Peyer's patch (tissue), 4 donors: ENCODE data around the gene TMEM165. TPM values are rescaled to one million over a fixed set of nuclear protein-coding genes. Genes with fewer than 3 reads are reported as not detected.
"Not testable (repeated sequence)": the region's sequence is repeated elsewhere in the genome, so short reads cannot be mapped to it uniquely, and the experiment has no call there.

Experiments
- DNase-seq, 3 donors: peaks; one replicate each; pipeline ENCODE4 v3.0.0-alpha.2; 2017 to 2019
- H3K27ac ChIP-seq, 4 donors: fragments of 200-600 bp; sonication (generic); one replicate each; pipeline ENCODE4 v1.5.1; 2016 to 2019
- H3K27me3 ChIP-seq, 2 donors: fragments of 200-600 bp; sonication (generic); one replicate each; pipeline ENCODE4 v1.5.1; 2019
- H3K36me3 ChIP-seq, 3 donors: fragments of 200-600 bp; sonication (generic); one replicate each; pipeline ENCODE4 v1.5.1; 2016 to 2019
- H3K4me1 ChIP-seq, 4 donors: fragments of 200-600 bp; sonication (generic); one replicate each; pipeline ENCODE4 v1.5.1; 2016 to 2019
- H3K4me3 ChIP-seq, 4 donors: fragments of 200-600 bp; sonication (generic); 1 replicate in 3 of 4; 2 replicates in 1 of 4; pipeline ENCODE4 v1.5.1; 2016 to 2019; ENCODE audit warnings: mild to moderate bottlenecking in 1 of 4
- H3K9me3 ChIP-seq, 4 donors: fragments of 200-600 bp; sonication (generic); one replicate each; pipeline ENCODE4 v1.5.1; 2016 to 2019; ENCODE audit warnings: mild to moderate bottlenecking in 1 of 4
- CTCF ChIP-seq, 6 experiments: fragments of 450-650 bp in 4 of 6; fragments of 200-600 bp in 2 of 6; sonication (generic) in 1 of 6; IDR thresholded peaks; one replicate each; pipeline ENCODE4 v1.5.1; 2017 to 2019; ENCODE audit warnings: antibody characterized with exemption in 6 of 6, mild to moderate bottlenecking in 3 of 6, moderate library complexity in 1 of 6
- POLR2A ChIP-seq, 2 donors: fragments of 450-650 bp; IDR thresholded peaks; one replicate each; pipeline ENCODE4 v1.5.1; 2017; ENCODE audit warnings: antibody characterized with exemption in 2 of 2, mild to moderate bottlenecking in 2 of 2, moderate library complexity in 2 of 2
- total RNA-seq, 4 donors: library from RNA; depleted of rRNA; stranded (reverse); fragments of >200 nt; gene quantifications; one replicate each; pipeline ENCODE4 v1.1.0, GENCODE V29; 2016

TMEM165 gene
- 100 to 1,000 TPM in 1 of 4 donors, 10 to 100 TPM in 3; 78.2 to 105 (median 91.4) TPM for total RNA-seq

GRCh38 chr4:55395529-55396307 is at the start of gene TMEM165:
Gene TMEM165 (plus strand): TSS chr4:55395957. CDS start chr4:55396190, 233 bp downstream.
- Histone ChIP-seq H3K4me1 (peaks cover 0 to 35% (median 12%) of the 10 kb centered on the region in 4 donors), H3K27me3 (no peaks in the 10 kb centered on the region), H3K27ac (peak within 1 kb of the TSS; percentile 96 to 100 (median 98)), H3K36me3 (no peaks in the 10 kb centered on the region), H3K9me3 (no peaks in the 10 kb centered on the region), H3K4me3 (peak within 1 kb of the TSS; percentile 77 to 91 (median 84))
- TF ChIP-seq POLR2A (IDR thresholded peaks at IDR 0.05), result peak; percentile 95 to 97
- TF ChIP-seq CTCF (IDR thresholded peaks at IDR 0.05), result no peak
- DNase-seq, result peak; percentile 93 to 98 (median 97)

GRCh38 chr4:55345980-55346850 is 49.5 kb upstream of the TMEM165 start, which contains the start of gene SRD5A3:
Gene SRD5A3 (plus strand): TSS chr4:55346242. CDS start chr4:55346337, 95 bp downstream.
- peaks cover 0 to 11% (median 0%) of the 10 kb centered on the region in 4 donors for H3K4me1 ChIP-seq
- TF ChIP-seq CTCF (IDR thresholded peaks at IDR 0.05) (peak; percentile 74 to 96 (median 94)), POLR2A (IDR thresholded peaks at IDR 0.05) (peak in 1 of 2 donors; percentile 30)
- peak within 1 kb of the TSS; percentile 84 to 94 (median 89) for H3K27ac ChIP-seq
- no peaks in the 10 kb centered on the region for H3K36me3 ChIP-seq
- peak within 1 kb of the TSS; percentile 61 to 83 (median 69) for H3K4me3 ChIP-seq
- DNase-seq, result peak; percentile 82 to 93 (median 92)
- H3K27me3 ChIP-seq, result no peaks in the 10 kb centered on the region
- H3K9me3 ChIP-seq, result no peaks in the 10 kb centered on the region

- Histone ChIP-seq H3K4me1 (peaks cover 0 to 11% (median 0%) of the 10 kb centered on the region in 4 donors), H3K27ac (peak overlapping the region; percentile 84 to 94 (median 89)), H3K36me3 (no peaks in the 10 kb centered on the region), H3K27me3 (no peaks in the 10 kb centered on the region), H3K9me3 (no peaks in the 10 kb centered on the region), H3K4me3 (peak overlapping the region; percentile 61 to 83 (median 69))
- DNase-seq, result no peak
- TF ChIP-seq POLR2A (IDR thresholded peaks at IDR 0.05), result no peak
- TF ChIP-seq CTCF (IDR thresholded peaks at IDR 0.05), result no peak
These were observed 48.9 kb upstream of the TMEM165 start for GRCh38 chr4:55346851-55347255.

GRCh38 chr4:55347610-55348228 is 48.0 kb upstream of the TMEM165 start:
- no peaks in the 10 kb centered on the region for H3K27me3 ChIP-seq
- H3K27ac ChIP-seq, result no peak overlapping the region
- no peaks in the 10 kb centered on the region for H3K9me3 ChIP-seq
- no peaks in the 10 kb centered on the region for H3K36me3 ChIP-seq
- no peak overlapping the region for H3K4me3 ChIP-seq
- no peak for DNase-seq
- peaks cover 0 to 11% (median 0%) of the 10 kb centered on the region in 4 donors for H3K4me1 ChIP-seq
- TF ChIP-seq POLR2A (IDR thresholded peaks at IDR 0.05) (no peak), CTCF (IDR thresholded peaks at IDR 0.05) (no peak)

GRCh38 chr4:55348466-55348865 is 47.3 kb upstream of the TMEM165 start:
- H3K9me3 ChIP-seq, result no peaks in the 10 kb centered on the region
- H3K36me3 ChIP-seq, result no peaks in the 10 kb centered on the region
- H3K4me1 ChIP-seq, result peaks cover 0 to 11% (median 0%) of the 10 kb centered on the region in 4 donors
- TF ChIP-seq POLR2A (IDR thresholded peaks at IDR 0.05) (no peak), CTCF (IDR thresholded peaks at IDR 0.05) (no peak)
- no peak overlapping the region for H3K27ac ChIP-seq
- H3K27me3 ChIP-seq, result no peaks in the 10 kb centered on the region
- no peak overlapping the region for H3K4me3 ChIP-seq
- no peak for DNase-seq

GRCh38 chr4:55350870-55351269 is 44.9 kb upstream of the TMEM165 start:
- DNase-seq, H3K27ac ChIP-seq, H3K27me3 ChIP-seq, H3K4me3 ChIP-seq, H3K9me3 ChIP-seq, H3K36me3 ChIP-seq: not testable (repeated sequence)
- peaks cover 0 to 11% (median 0%) of the 10 kb centered on the region in 4 donors for H3K4me1 ChIP-seq
